Activated T-helper 2 cell treated with anti-CD3 and anti-CD28 coated beads, Interferon-gamma antibody, Interleukin-2, Interleukin-4, amounts not matched to agents 10 μg/mL and 5 μg/mL and 100 μg/mL, durations not matched to agents 14 hours and 24 hours and 36 hours (primary cell): ENCODE results near the gene IRAK1BP1. TPM values are rescaled to one million over a fixed set of nuclear protein-coding genes. Genes with fewer than 3 reads are reported as not detected.
"Not testable (repeated sequence)": the region's sequence is repeated elsewhere in the genome, so short reads cannot be mapped to it uniquely, and the experiment has no call there.

Source experiments
- DNase-seq: peaks from one replicate; pipeline ENCODE4 v3.0.0; 2021; ENCODE audit warnings: low spot score
- H3K27ac Mint-ChIP-seq: one replicate; pipeline ENCODE4 v1.8.0; 2021; ENCODE audit warnings: mixed read lengths
- H3K27me3 Mint-ChIP-seq: one replicate; pipeline ENCODE4 v1.8.0; 2021; ENCODE audit warnings: low read depth, mixed read lengths
- H3K36me3 Mint-ChIP-seq: one replicate; pipeline ENCODE4 v1.8.0; 2021; ENCODE audit warnings: low read depth, mixed read lengths
- H3K4me1 Mint-ChIP-seq: one replicate; pipeline ENCODE4 v1.8.0; 2021; ENCODE audit warnings: low read depth, mixed read lengths
- H3K4me3 Mint-ChIP-seq: one replicate; pipeline ENCODE4 v1.8.0; 2021; ENCODE audit warnings: low read depth, mild to moderate bottlenecking, moderate library complexity, mixed read lengths
- H3K9me3 Mint-ChIP-seq: one replicate; pipeline ENCODE4 v1.8.0; 2021; ENCODE audit warnings: mixed read lengths
- intact Hi-C: fragments of 100-400 bp; cut with micrococcal nuclease; formaldehyde crosslinking; loops from one replicate; pipeline ENCODE4 v1.15.1; 2023
- total RNA-seq: library from RNA; stranded (reverse); gene quantifications from 2 replicates; pipeline ENCODE4 v1.2.3, GENCODE V29; 2022

Gene IRAK1BP1
- total RNA-seq, 1 donor from 2014 or later = 2.6 TPM

DNA sequence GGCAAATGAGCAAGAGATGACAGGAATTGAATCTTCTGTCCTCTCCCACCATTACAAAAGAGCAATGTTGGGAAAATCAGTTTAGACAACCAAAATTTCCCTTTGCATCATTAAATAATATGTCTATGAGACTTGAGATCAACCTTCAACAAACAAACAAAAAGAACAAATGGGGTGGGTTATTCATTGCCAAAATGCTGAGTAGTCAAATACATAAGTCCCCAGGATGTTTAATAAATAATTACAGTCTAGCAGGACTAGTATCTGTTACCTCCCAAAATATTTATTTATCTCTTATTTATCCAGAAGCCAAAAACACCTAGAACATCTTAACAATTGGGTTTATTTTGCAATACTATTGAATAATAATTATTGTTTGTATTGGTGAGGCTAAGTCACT, 16.2 kb upstream of the IRAK1BP1 start:
- H3K36me3 Mint-ChIP-seq = no peaks in the 10 kb centered on the region
- H3K27ac Mint-ChIP-seq = no peak overlapping the region
- no peak overlapping the region for H3K4me3 Mint-ChIP-seq
- H3K4me1 Mint-ChIP-seq = no peaks in the 10 kb centered on the region
- intact Hi-C loops = no loop called here
- H3K9me3 Mint-ChIP-seq = no peaks in the 10 kb centered on the region
- no peaks in the 10 kb centered on the region for H3K27me3 Mint-ChIP-seq
- no peak for DNase-seq

DNA sequence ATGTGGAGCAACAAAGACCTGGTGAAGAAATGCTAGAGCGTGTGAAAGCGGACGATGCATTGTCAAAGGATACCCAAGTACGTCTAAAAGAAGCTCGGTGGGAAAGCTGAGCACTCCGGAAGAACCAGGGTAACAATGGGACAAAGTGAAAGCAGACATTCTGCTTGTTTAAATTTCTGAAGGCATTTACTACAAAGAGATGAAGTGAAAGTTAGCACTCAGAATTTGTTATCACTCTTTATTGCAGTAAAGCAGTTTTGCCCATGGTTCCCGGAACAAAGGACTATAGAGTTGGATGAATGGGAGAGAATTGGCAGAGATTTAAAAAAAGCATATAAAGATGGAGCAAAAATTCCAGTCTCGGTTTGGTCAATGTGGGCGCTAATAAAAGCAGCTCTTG, 12.8 kb upstream of the IRAK1BP1 start:
- no peak for DNase-seq
- H3K36me3 Mint-ChIP-seq = no peaks in the 10 kb centered on the region
- no peak overlapping the region for H3K27ac Mint-ChIP-seq
- H3K9me3 Mint-ChIP-seq = no peaks in the 10 kb centered on the region
- intact Hi-C loops = no loop called here
- no peak overlapping the region for H3K4me3 Mint-ChIP-seq
- no peaks in the 10 kb centered on the region for H3K4me1 Mint-ChIP-seq
- H3K27me3 Mint-ChIP-seq = no peaks in the 10 kb centered on the region

DNA sequence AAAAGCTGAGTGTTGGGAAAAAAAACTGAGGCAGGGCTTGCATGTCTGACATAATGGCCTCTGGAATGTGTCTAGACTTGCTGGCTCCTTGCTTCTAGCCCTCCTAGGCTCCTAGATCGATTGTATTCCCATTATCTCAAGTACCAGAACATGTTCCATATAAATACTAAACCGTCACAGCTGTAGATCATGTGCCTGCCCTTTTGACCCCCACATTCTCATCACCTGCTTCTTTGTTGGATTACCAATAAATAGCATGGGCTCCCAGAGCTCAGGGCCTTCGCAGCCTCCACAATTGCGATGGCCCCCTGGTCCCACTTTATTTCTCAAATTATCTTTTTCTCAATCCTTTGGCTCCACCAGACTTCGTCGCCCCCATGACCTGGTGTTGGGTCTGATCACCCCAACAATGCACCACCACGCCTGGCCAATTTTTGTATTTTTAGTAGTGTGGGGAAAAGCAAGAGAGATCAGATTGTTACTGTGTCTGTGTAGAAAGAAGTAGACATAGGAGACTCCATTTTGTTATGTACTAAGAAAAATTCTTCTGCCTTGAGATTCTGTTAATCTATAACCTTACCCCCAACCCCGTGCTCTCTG, 8.9 kb upstream of the IRAK1BP1 start:
- H3K36me3 Mint-ChIP-seq, H3K27ac Mint-ChIP-seq, H3K27me3 Mint-ChIP-seq, intact Hi-C loops, H3K4me3 Mint-ChIP-seq, H3K4me1 Mint-ChIP-seq, DNase-seq, H3K9me3 Mint-ChIP-seq: not testable (repeated sequence)

DNA sequence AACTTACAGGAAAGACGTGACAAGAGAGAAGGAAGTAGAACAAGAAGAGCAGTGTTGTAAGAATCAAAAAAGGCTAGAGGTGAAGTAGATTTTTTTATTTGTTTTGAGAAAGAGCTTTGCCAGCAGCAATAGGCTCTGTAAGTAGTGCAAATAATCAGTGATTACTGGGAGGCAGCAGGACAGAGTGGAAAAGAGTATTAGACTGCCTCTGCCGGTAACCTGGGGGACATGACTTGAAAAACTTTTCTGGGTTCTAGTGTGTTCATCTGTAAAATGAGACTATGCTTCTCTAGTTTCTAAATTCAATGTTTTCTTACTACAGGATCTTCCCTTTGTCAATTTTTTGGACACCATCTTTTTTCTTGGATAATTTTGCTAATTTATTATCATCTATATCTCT, 5.8 kb upstream of the IRAK1BP1 start:
- Mint-ChIP-seq H3K36me3 (no peaks in the 10 kb centered on the region), H3K27ac (no peak overlapping the region), H3K4me3 (no peak overlapping the region), H3K27me3 (no peaks in the 10 kb centered on the region), H3K4me1 (no peaks in the 10 kb centered on the region), H3K9me3 (no peaks in the 10 kb centered on the region)
- no peak for DNase-seq
- intact Hi-C loops = no loop called here

GRCh38 chr6:78863576-78863975, 3.8 kb upstream of the IRAK1BP1 start:
- intact Hi-C loops = no loop called here
- H3K4me3 Mint-ChIP-seq = no peak overlapping the region
- H3K36me3 Mint-ChIP-seq = no peaks in the 10 kb centered on the region

GRCh38 chr6:78864957-78865356, 2.4 kb upstream of the IRAK1BP1 start:
- intact Hi-C loops = loop anchor here (5.0 kb wide), 1 partner anchor 47 kb away; no protein-coding TSS in a partner anchor
- H3K9me3 Mint-ChIP-seq = no peaks in the 10 kb centered on the region
- H3K4me3 Mint-ChIP-seq = no peak overlapping the region
- peaks cover 9% of the 10 kb centered on the region for H3K4me1 Mint-ChIP-seq
- H3K27me3 Mint-ChIP-seq = no peaks in the 10 kb centered on the region
- H3K27ac Mint-ChIP-seq = no peak overlapping the region
- no peak for DNase-seq
- H3K36me3 Mint-ChIP-seq = no peaks in the 10 kb centered on the region

More at GRCh38 chr6:78863576-78863975, 3.8 kb upstream of the IRAK1BP1 start:
- peaks cover 7% of the 10 kb centered on the region for H3K4me1 Mint-ChIP-seq
- H3K27ac Mint-ChIP-seq = no peak overlapping the region
- DNase-seq = no peak
- H3K9me3 Mint-ChIP-seq = no peaks in the 10 kb centered on the region
- no peaks in the 10 kb centered on the region for H3K27me3 Mint-ChIP-seq

- no peaks in the 10 kb centered on the region for H3K27me3 Mint-ChIP-seq
- peaks cover 10% of the 10 kb centered on the region for H3K36me3 Mint-ChIP-seq
- H3K4me1 Mint-ChIP-seq = peaks cover 12% of the 10 kb centered on the region
Observed at GRCh38 chr6:78867020-78867369, 356 bp upstream of the IRAK1BP1 start.

GRCh38 chr6:78868116-78868515, 765 bp downstream of the IRAK1BP1 start:
- no peak for DNase-seq
- Mint-ChIP-seq H3K27me3 (no peaks in the 10 kb centered on the region), H3K27ac (peak overlapping the region; percentile 93), H3K36me3 (peaks cover 10% of the 10 kb centered on the region), H3K4me1 (peaks cover 12% of the 10 kb centered on the region), H3K9me3 (no peaks in the 10 kb centered on the region), H3K4me3 (peak overlapping the region; percentile 90)
- intact Hi-C loops = loop anchor here (5.0 kb wide), 1 partner anchor 44 kb away; no protein-coding TSS in a partner anchor

More at GRCh38 chr6:78867020-78867369, 356 bp upstream of the IRAK1BP1 start:
- intact Hi-C loops = loop anchor here (1.0 to 5.0 kb wide), 3 partner anchors 45 to 367 kb away; partner anchors contain the start of genes HMGN3 and PHIP
- no peak for DNase-seq
- H3K4me3 Mint-ChIP-seq = peak overlapping the region; percentile 90
- peak overlapping the region; percentile 93 for H3K27ac Mint-ChIP-seq
- H3K9me3 Mint-ChIP-seq = no peaks in the 10 kb centered on the region

DNA sequence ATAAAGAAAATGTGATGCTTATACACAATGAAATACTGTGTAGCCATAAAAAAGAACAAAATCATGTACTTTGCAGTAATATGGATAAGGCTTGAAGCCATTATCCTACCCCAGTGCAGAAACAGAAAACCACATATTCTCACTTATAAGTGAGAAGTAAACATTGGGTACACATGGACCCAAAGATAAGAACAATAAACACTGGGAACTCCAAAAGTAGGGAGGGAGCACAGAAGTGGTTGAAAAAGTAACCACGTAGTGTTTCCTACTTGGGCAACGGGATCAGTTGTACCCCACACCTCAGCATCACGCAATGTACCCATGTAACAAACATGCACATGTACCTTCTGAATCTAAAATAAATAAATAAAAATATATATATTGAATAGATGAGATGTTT, 8.2 kb downstream of the IRAK1BP1 start:
- Mint-ChIP-seq H3K36me3 (peaks cover 14% of the 10 kb centered on the region), H3K27ac (no peak overlapping the region), H3K27me3 (no peaks in the 10 kb centered on the region), H3K4me3 (no peak overlapping the region), H3K9me3 (no peaks in the 10 kb centered on the region), H3K4me1 (no peaks in the 10 kb centered on the region)
- no peak for DNase-seq
- intact Hi-C loops = no loop called here

DNA sequence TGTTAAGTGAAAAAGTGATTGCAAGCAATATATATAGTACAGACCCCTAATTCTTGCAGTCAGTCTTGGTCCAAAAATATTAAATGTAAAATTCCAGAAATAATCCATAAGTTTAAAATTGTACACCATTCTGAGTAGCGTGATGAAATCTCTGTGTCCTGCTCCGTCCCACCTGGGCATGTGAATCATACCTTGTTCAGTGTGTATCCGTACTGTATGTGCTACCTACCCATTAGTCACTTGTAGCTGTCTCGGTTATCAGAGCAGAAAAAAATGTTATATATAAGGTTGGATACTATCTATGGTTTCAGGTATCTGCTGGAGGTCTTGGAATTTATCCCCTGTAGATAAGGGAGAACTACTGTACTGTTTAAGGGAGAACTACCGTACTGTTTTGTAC, 16.3 kb downstream of the IRAK1BP1 start:
- intact Hi-C loops = no loop called here
- peaks cover 3% of the 10 kb centered on the region for H3K27me3 Mint-ChIP-seq
- H3K4me3 Mint-ChIP-seq = no peak overlapping the region
- no peaks in the 10 kb centered on the region for H3K9me3 Mint-ChIP-seq
- peaks cover 14% of the 10 kb centered on the region for H3K36me3 Mint-ChIP-seq
- H3K4me1 Mint-ChIP-seq = no peaks in the 10 kb centered on the region
- H3K27ac Mint-ChIP-seq = no peak overlapping the region
- DNase-seq = no peak

- H3K27me3 Mint-ChIP-seq, H3K4me3 Mint-ChIP-seq, DNase-seq, intact Hi-C loops, H3K4me1 Mint-ChIP-seq, H3K9me3 Mint-ChIP-seq, H3K27ac Mint-ChIP-seq: not testable (repeated sequence)
- H3K36me3 Mint-ChIP-seq = peaks cover 15% of the 10 kb centered on the region
Observed at GRCh38 chr6:78889901-78890300, 22.6 kb downstream of the IRAK1BP1 start.

DNA sequence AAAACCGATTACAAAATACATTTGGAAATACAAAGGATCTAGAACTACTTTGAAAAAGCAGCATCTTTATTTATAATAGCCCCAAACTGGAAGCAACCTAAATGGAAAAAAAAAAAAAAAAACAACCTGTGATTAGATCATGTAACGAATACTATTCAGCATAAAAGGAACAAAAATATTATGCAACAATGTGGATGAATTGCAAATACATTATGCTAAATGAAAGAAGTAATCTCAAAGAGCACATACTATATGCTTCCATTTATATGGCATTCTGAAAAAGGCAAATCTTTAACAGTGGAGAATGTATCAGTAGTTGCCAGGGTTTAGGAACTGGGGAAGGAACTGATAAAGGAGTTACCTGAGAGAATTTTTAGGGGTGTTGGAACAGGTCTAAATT, 28.9 kb downstream of the IRAK1BP1 start:
- H3K27ac Mint-ChIP-seq = no peak overlapping the region
- H3K4me3 Mint-ChIP-seq = no peak overlapping the region
- H3K9me3 Mint-ChIP-seq = no peaks in the 10 kb centered on the region
- intact Hi-C loops = no loop called here
- H3K27me3 Mint-ChIP-seq = no peaks in the 10 kb centered on the region
- DNase-seq = no peak
- H3K36me3 Mint-ChIP-seq = no peaks in the 10 kb centered on the region
- no peaks in the 10 kb centered on the region for H3K4me1 Mint-ChIP-seq

- Mint-ChIP-seq H3K27ac (no peak overlapping the region), H3K36me3 (no peaks in the 10 kb centered on the region), H3K4me3 (no peak overlapping the region), H3K27me3 (peaks cover 27% of the 10 kb centered on the region), H3K4me1 (peaks cover 10% of the 10 kb centered on the region), H3K9me3 (no peaks in the 10 kb centered on the region)
- DNase-seq = no peak
- intact Hi-C loops = no loop called here
Observed at GRCh38 chr6:78908621-78909020, 41.3 kb downstream of the IRAK1BP1 start.

- H3K4me3 Mint-ChIP-seq = no peak overlapping the region
- intact Hi-C loops = no loop called here
- H3K27me3 Mint-ChIP-seq = peaks cover 27% of the 10 kb centered on the region
- DNase-seq = no peak
- peaks cover 10% of the 10 kb centered on the region for H3K4me1 Mint-ChIP-seq
- no peaks in the 10 kb centered on the region for H3K9me3 Mint-ChIP-seq
- H3K27ac Mint-ChIP-seq = no peak overlapping the region
- H3K36me3 Mint-ChIP-seq = no peaks in the 10 kb centered on the region
Observed at GRCh38 chr6:78909391-78909790, 42.0 kb downstream of the IRAK1BP1 start.
